NCI-H82 treated with DMSO at 0.1 percent for 48 hours (cell line): ENCODE results near the gene SHISA5.
A peak's percentile ranks its signal among the peaks of the same experiment; 100 is the strongest.
"Not testable (repeated sequence)": the region's sequence is repeated elsewhere in the genome, so short reads cannot be mapped to it uniquely, and the experiment has no call there.

Source experiments
- DNase-seq: peaks from one replicate; lab custom pipeline; 2025; ENCODE audit not compliant: unreplicated experiment; lab: John Stamatoyannopoulos, UW

Gene SHISA5

GRCh38 chr3:48478626-48479555 lies 25.1 kb downstream of the SHISA5 start:
- no peak for DNase-seq

GRCh38 chr3:48477959-48478520 lies 25.9 kb downstream of the SHISA5 start:
- DNase-seq, result no peak

- DNase-seq, result no peak
Observed at GRCh38 chr3:48476426-48477053, 27.4 kb downstream of the SHISA5 start.

GRCh38 chr3:48475188-48475587 lies 28.8 kb downstream of the SHISA5 start:
- no peak for DNase-seq

GRCh38 chr3:48474619-48475018 lies 29.4 kb downstream of the SHISA5 start:
- DNase-seq, result no peak

GRCh38 chr3:48474031-48474430 lies 29.9 kb downstream of the SHISA5 start:
- DNase-seq, result not testable (repeated sequence)

- DNase-seq, result no peak
Observed at GRCh38 chr3:48473617-48473952, 30.4 kb downstream of the SHISA5 start.

GRCh38 chr3:48472923-48473616 lies 30.9 kb downstream of the SHISA5 start:
- peak; percentile 79 for DNase-seq

GRCh38 chr3:48472673-48472922 lies 31.4 kb downstream of the SHISA5 start:
- no peak for DNase-seq

- DNase-seq, result no peak
Observed at GRCh38 chr3:48470286-48470685, 33.7 kb downstream of the SHISA5 start.

GRCh38 chr3:48469046-48469915 lies 34.7 kb downstream of the SHISA5 start:
- DNase-seq, result no peak

- DNase-seq, result no peak
Observed at GRCh38 chr3:48468329-48468731, 35.6 kb downstream of the SHISA5 start.

GRCh38 chr3:48467473-48468267 lies 36.3 kb downstream of the SHISA5 start:
- DNase-seq, result no peak

GRCh38 chr3:48467110-48467454 lies 36.9 kb downstream of the SHISA5 start:
- DNase-seq, result no peak

GRCh38 chr3:48466386-48467109 lies 37.4 kb downstream of the SHISA5 start:
- no peak for DNase-seq

GRCh38 chr3:48465531-48466378 lies 38.2 kb downstream of the SHISA5 start:
- DNase-seq, result peak; percentile 61

- DNase-seq, result no peak
Observed at GRCh38 chr3:48465237-48465530, 38.8 kb downstream of the SHISA5 start.

- DNase-seq, result no peak
Observed at GRCh38 chr3:48464713-48465221, 39.2 kb downstream of the SHISA5 start.

- no peak for DNase-seq
Observed at GRCh38 chr3:48463703-48464102, 40.3 kb downstream of the SHISA5 start.
